Testis (tissue), 3 donors: ENCODE data around the gene FLT3LG. TPM values are rescaled to one million over a fixed set of nuclear protein-coding genes. Genes with fewer than 3 reads are reported as not detected.

ENCODE experiments used
- DNase-seq: peaks from one replicate; pipeline ENCODE4 v3.0.0-alpha.2; 2019
- H3K27ac ChIP-seq, 2 donors: fragments of 200-600 bp; sonication (generic); one replicate each; pipeline ENCODE4 v1.5.1; 2019
- H3K27me3 ChIP-seq: fragments of 200-600 bp; sonication (generic); one replicate; pipeline ENCODE4 v1.5.1; 2019
- H3K36me3 ChIP-seq: fragments of 200-600 bp; sonication (generic); one replicate; pipeline ENCODE4 v1.5.1; 2017; ENCODE audit warnings: low read depth; ENCODE audit errors: missing control alignments
- H3K4me1 ChIP-seq: fragments of 200-600 bp; sonication (generic); one replicate; pipeline ENCODE4 v1.5.1; 2019
- H3K4me3 ChIP-seq, 2 donors: fragments of 200-600 bp; sonication (generic); one replicate each; pipeline ENCODE4 v1.5.1; 2017 to 2019
- H3K9me3 ChIP-seq: fragments of 200-600 bp; sonication (generic); one replicate; pipeline ENCODE4 v1.5.1; 2017
- CTCF ChIP-seq, 3 experiments: fragments of 450-650 bp in 2 of 3; fragments of 200-600 bp in 1 of 3; sonication (generic) in 1 of 3; IDR thresholded peaks; one replicate each; pipeline ENCODE4 v1.5.1; 2016 to 2019; ENCODE audit warnings: antibody characterized with exemption in 3 of 3, mild to moderate bottlenecking in 2 of 3, moderate library complexity in 1 of 3
- POLR2A ChIP-seq: fragments of 450-650 bp; IDR thresholded peaks from one replicate; pipeline ENCODE4 v1.6.1; 2017; ENCODE audit warnings: antibody characterized with exemption, mild to moderate bottlenecking, moderate library complexity
- WGBS, 2 donors: methylation state at CpG; one replicate each; pipeline ENCODE4 v1.1.5; 2018; 5-methylcytosine and 5-hydroxymethylcytosine counted together
- intact Hi-C: fragments of 100-400 bp; cut with DNase I; formaldehyde crosslinking; loops from one replicate; pipeline ENCODE4 v1.15.1; 2023; ENCODE audit warnings: low total_unique reads
- polyA plus RNA-seq: library from polyadenylated mRNA; stranded (reverse); fragments of 350-450 nt; fragmentation: Illumina TruSeq; extraction: RNeasy Lipid Tissue Mini Kit (QIAGEN cat#74804); gene quantifications from one replicate; pipeline ENCODE4 v1.2.3, GENCODE V29; 2014; ENCODE audit warnings: low read depth, low replicate concordance; ENCODE audit not compliant: insufficient read depth
- total RNA-seq, 2 donors: library from RNA; depleted of rRNA; stranded (reverse); fragments of >200 nt; gene quantifications; one replicate each; pipeline ENCODE4 v1.2.3, GENCODE V29; 2016

FLT3LG gene
- total and polyA plus RNA-seq, 3 donors from 2014 or later = 3.0 to 7.1 (median 4.6) TPM

GRCh38 chr19:49524812-49525455 is 50.9 kb downstream of the FLT3LG start:
- H3K27ac ChIP-seq = no peak overlapping the region
- no peak for TF ChIP-seq POLR2A
- no peak for TF ChIP-seq CTCF (IDR thresholded peaks at IDR 0.05)
- WGBS, 2 donors = 82 to 91% methylated on average over 22 of the region's 22 CpGs

GRCh38 chr19:49528211-49528771 is 54.3 kb downstream of the FLT3LG start:
- intact Hi-C loops = no loop called here
- TF ChIP-seq CTCF (IDR thresholded peaks at IDR 0.05) (no peak), POLR2A (no peak)
- Histone ChIP-seq H3K27me3 (no peaks in the 10 kb centered on the region), H3K9me3 (no peaks in the 10 kb centered on the region), H3K36me3 (no peaks in the 10 kb centered on the region), H3K4me1 (peaks cover 4% of the 10 kb centered on the region), H3K27ac (peak overlapping the region; percentile 19 to 72), H3K4me3 (peak overlapping the region; percentile 40 to 43)
- no peak for DNase-seq
- WGBS, 2 donors = 14 to 24% methylated on average over 24 to 25 of the region's 25 CpGs

More at GRCh38 chr19:49524812-49525455, 50.9 kb downstream of the FLT3LG start:
- intact Hi-C loops = no loop called here
- Histone ChIP-seq H3K9me3 (no peaks in the 10 kb centered on the region), H3K27me3 (no peaks in the 10 kb centered on the region), H3K4me1 (no peaks in the 10 kb centered on the region), H3K4me3 (no peak overlapping the region), H3K36me3 (no peaks in the 10 kb centered on the region)
- no peak for DNase-seq

- 95% methylated on average over 7 of the region's 7 CpGs for WGBS, 2 donors
- Histone ChIP-seq H3K4me3 (no peak overlapping the region), H3K4me1 (peaks cover 7% of the 10 kb centered on the region), H3K36me3 (no peaks in the 10 kb centered on the region), H3K9me3 (no peaks in the 10 kb centered on the region), H3K27ac (no peak overlapping the region), H3K27me3 (no peaks in the 10 kb centered on the region)
- DNase-seq = no peak
- intact Hi-C loops = no loop called here
- TF ChIP-seq POLR2A = no peak
- TF ChIP-seq CTCF (IDR thresholded peaks at IDR 0.05) = no peak
Observed at GRCh38 chr19:49530708-49531107, 56.7 kb downstream of the FLT3LG start.

- H3K36me3 ChIP-seq = no peaks in the 10 kb centered on the region
- intact Hi-C loops = no loop called here
- peak in 1 of 3 experiments; percentile 18 for TF ChIP-seq CTCF (IDR thresholded peaks at IDR 0.05)
- no peak for TF ChIP-seq POLR2A
- peak overlapping the region in 1 of 2 donors; percentile 5 for H3K27ac ChIP-seq
- peaks cover 7% of the 10 kb centered on the region for H3K4me1 ChIP-seq
- DNase-seq = peak; percentile 79
- no peaks in the 10 kb centered on the region for H3K27me3 ChIP-seq
- WGBS, 2 donors = 4 to 6% methylated on average over 24 to 82 of the region's 87 CpGs
- peak overlapping the region; percentile 51 to 66 for H3K4me3 ChIP-seq
- no peaks in the 10 kb centered on the region for H3K9me3 ChIP-seq
Observed at GRCh38 chr19:49533551-49534488, 59.8 kb downstream of the FLT3LG start.
